SK-N-SH treated with all-trans-retinoic acid at 6 μM for 48 hours (cell line): ENCODE results near the gene DEGS2.

Experiments used
- ARNTL ChIP-seq: fragments of 450-650 bp; formaldehyde crosslinking; IDR thresholded peaks from 2 replicates; pipeline ENCODE4 v1.5.0; 2020; ENCODE audit warnings: low read depth, mild to moderate bottlenecking, moderate library complexity, borderline replicate concordance
- CREB5 ChIP-seq: fragments of 250-450 bp; sonication (Bioruptor Pico); IDR thresholded peaks from 2 replicates; pipeline ENCODE4 v1.5.1; 2020; ENCODE audit warnings: low read depth, mild to moderate bottlenecking, moderate library complexity
- GLIS3 ChIP-seq: fragments of 250-450 bp; sonication (Bioruptor Pico); IDR thresholded peaks from 2 replicates; pipeline ENCODE4 v1.5.0; 2020; ENCODE audit warnings: mild to moderate bottlenecking, moderate library complexity
- POU6F1 ChIP-seq: fragments of 250-450 bp; sonication (Bioruptor Pico); IDR thresholded peaks from 2 replicates; pipeline ENCODE4 v1.8.0; 2021; ENCODE audit warnings: low read depth, mild to moderate bottlenecking, moderate library complexity, borderline replicate concordance
- ZFP30 ChIP-seq: fragments of 450-650 bp; formaldehyde crosslinking; IDR thresholded peaks from 2 replicates; pipeline ENCODE4 v1.5.0; 2022; ENCODE audit warnings: mild to moderate bottlenecking, moderate library complexity

- TF ChIP-seq CREB5 (CRISPR knock-in tag), result no peak
- TF ChIP-seq ARNTL (CRISPR knock-in tag), result no peak
- TF ChIP-seq GLIS3, result no peak
- TF ChIP-seq ZFP30, result no peak
- TF ChIP-seq POU6F1 (CRISPR knock-in tag), result no peak
These were observed 18.3 kb downstream of the DEGS2 start for GRCh38 chr14:100141098-100141497.
